GM12878 (cell line): Measurements from ENCODE around the gene SFMBT1. TPM values are rescaled to one million over a fixed set of nuclear protein-coding genes. Genes with fewer than 3 reads are reported as not detected.

Experiments
- ATAC-seq: fragments of 200-7000 bp; cut with Tn5 transposase; 3 replicates; pipeline ENCODE4 v1.9.1; 2020; ENCODE audit warnings: mild to moderate bottlenecking, moderate library complexity
- BruUV-seq: library from RNA; stranded (reverse); fragments of 400-500 nt; replicated peaks from 2 replicates; lab custom pipeline; 2021; lab: Mats Ljungman, UMichigan
- CTCF ChIA-PET: fragments of 300-600 bp; sonication (Branson Sonifier 250); formaldehyde crosslinking; extraction: SDS; loops from one replicate; lab custom pipeline; 2021; ENCODE audit warnings: inconsistent platforms; lab: Yijun Ruan, JAX
- POLR2A ChIA-PET: fragments of 350-600 bp; formaldehyde crosslinking; extraction: SDS; loops from one replicate; lab custom pipeline; 2021; ENCODE audit warnings: inconsistent platforms; lab: Charles Lee
- RAD21 ChIA-PET: fragments of 300-600 bp; sonication (Branson Sonifier 250); formaldehyde crosslinking; loops from one replicate; lab custom pipeline; 2023; ENCODE audit warnings: antibody characterized with exemption; ENCODE audit not compliant: unreplicated experiment; lab: Charles Lee
- SMC1A ChIA-PET: fragments of 300-600 bp; sonication (Branson Sonifier 250); formaldehyde crosslinking; loops from one replicate; lab custom pipeline; 2023; ENCODE audit not compliant: unreplicated experiment, uncharacterized antibody; lab: Charles Lee
- DNase-seq: peaks from one replicate; pipeline ENCODE4 v3.0.0-alpha.2; 2011; ENCODE audit warnings: low read depth, low spot score
- FAIRE-seq: peaks from 3 replicates; lab custom pipeline; 2011; peaks lifted over from hg19 to GRCh38; lab: Jason Lieb, UNC
- H2AFZ ChIP-seq: 2 replicates; pipeline ENCODE4 v1.6.0; 2011; ENCODE audit warnings: low read depth, low read length, control low read depth; ENCODE audit not compliant: control insufficient read depth
- H3K27ac ChIP-seq: 2 replicates; pipeline ENCODE4 v1.5.1; 2011; ENCODE audit warnings: control low read depth; ENCODE audit not compliant: control insufficient read depth, insufficient read depth
- H3K27me3 ChIP-seq, 2 experiments: replicated peaks in 1 of 2; 2 replicates each; pipeline versions ENCODE4 v1.6.0 to v1.6.1; 2011; ENCODE audit warnings: low read length in 1 of 2; ENCODE audit not compliant: control insufficient read depth in 2 of 2, insufficient read depth in 2 of 2
- H3K36me3 ChIP-seq, 2 experiments: 2 replicates each; pipeline ENCODE4 v1.5.1; 2011; ENCODE audit warnings: low read length in 1 of 2; ENCODE audit not compliant: control insufficient read depth in 2 of 2, insufficient read depth in 2 of 2
- H3K4me1 ChIP-seq: 2 replicates; pipeline ENCODE4 v1.6.1; 2011; ENCODE audit warnings: mild to moderate bottlenecking, low read length, moderate library complexity, mixed read lengths; ENCODE audit not compliant: control insufficient read depth, insufficient read depth
- H3K4me2 ChIP-seq: 2 replicates; pipeline ENCODE4 v1.6.0; 2011; ENCODE audit warnings: control low read depth; ENCODE audit not compliant: control insufficient read depth, insufficient read depth
- H3K4me3 ChIP-seq: fragments of 200-600 bp; sonication (generic); 2 replicates; pipeline ENCODE4 v1.5.1; 2016
- H3K79me2 ChIP-seq: 2 replicates; pipeline ENCODE4 v1.6.0; 2011; ENCODE audit warnings: low read length; ENCODE audit not compliant: control insufficient read depth, insufficient read depth
- H3K9ac ChIP-seq: 2 replicates; pipeline ENCODE4 v1.8.0; 2011; ENCODE audit warnings: low read length, control low read depth, mixed read lengths; ENCODE audit not compliant: control insufficient read depth, insufficient read depth
- H3K9me3 ChIP-seq: replicated peaks from 3 replicates; pipeline ENCODE4 v1.5.1; 2011; ENCODE audit warnings: mild to moderate bottlenecking, low read length; ENCODE audit not compliant: control insufficient read depth, insufficient read depth
- H4K20me1 ChIP-seq: 2 replicates; pipeline ENCODE4 v1.6.0; 2011; ENCODE audit not compliant: control insufficient read depth, insufficient read depth
- BACH1 ChIP-seq: fragments of 450-650 bp; IDR thresholded peaks from 2 replicates; pipeline ENCODE4 v1.6.1; 2017; ENCODE audit warnings: mild to moderate bottlenecking, borderline replicate concordance
- SIX5 ChIP-seq: IDR thresholded peaks from 2 replicates; pipeline ENCODE4 v1.6.1; 2011; ENCODE audit warnings: mild to moderate bottlenecking, low read depth, low read length, moderate library complexity; ENCODE audit not compliant: severe bottlenecking
- SMC3 ChIP-seq: IDR thresholded peaks from 2 replicates; pipeline ENCODE4 v1.6.1; 2011; ENCODE audit warnings: low read length, improper control_type of control experiment, borderline replicate concordance
- YY1 ChIP-seq: IDR thresholded peaks from 2 replicates; pipeline ENCODE4 v1.6.1; 2011; ENCODE audit warnings: low read depth, mild to moderate bottlenecking, low read length
- WGBS: methylation state at CpG from one replicate; pipeline ENCODE4 v1.1.6; 2016; ENCODE audit warnings: low lambda C conversion rate; ENCODE audit not compliant: insufficient replicate concordance, insufficient coverage; ENCODE audit errors: missing lambda C conversion rate; 5-methylcytosine and 5-hydroxymethylcytosine counted together
- in situ Hi-C: fragments of 300-500 bp; cut with MboI; formaldehyde crosslinking; loops from 9 replicates; pipeline ENCODE4 v1.14.3; 2018; ENCODE audit warnings: mixed read lengths
- intact Hi-C: fragments of 100-400 bp; cut with micrococcal nuclease; formaldehyde crosslinking; loops from one replicate; pipeline ENCODE4 v1.14.2; 2022; ENCODE audit not compliant: unreplicated experiment
- polyA plus RNA-seq, 11 experiments: library from polyadenylated mRNA; depleted of rRNA in 4 of 11; unstranded in 6 of 11; stranded (reverse) in 5 of 11; fragments of >200 nt; fragmentation: Nextera tagmentation in 4 of 11; fragmentation: Illumina TruSeq in 1 of 11; extraction: Ambion mirVana in 4 of 11; extraction: Trizol in 1 of 11; gene quantifications; 1 replicate in 1 of 11; 2 replicates in 10 of 11; pipeline versions ENCODE4 v1.2.1 to v1.2.3, GENCODE V29; 2011 to 2016; ENCODE audit warnings: inconsistent platforms in 2 of 11, missing spikeins in 2 of 11, low read depth in 1 of 11
- total RNA-seq, 4 experiments: library from RNA; depleted of rRNA in 3 of 4; stranded (reverse); fragments of >200 nt in 3 of 4; fragmentation: Illumina TruSeq in 1 of 4; extraction: Trizol in 1 of 4; gene quantifications; 2 replicates each; pipeline versions ENCODE4 v1.2.1 to v1.2.3, GENCODE V29; 2013 to 2021
- TF ChIP-seq, protein P1 (sequence below): fragments of 450-650 bp; formaldehyde crosslinking; IDR thresholded peaks from 2 replicates; pipeline ENCODE4 v1.4.0; 2020; ENCODE audit warnings: mild to moderate bottlenecking, moderate library complexity

Gene SFMBT1
- total and polyA plus RNA-seq, 10 of the 15 experiments (the other 5 are each of a cell fraction or from before 2014, with no cell fraction given): 3.2 to 19.5 (median 11.4) TPM

DNA sequence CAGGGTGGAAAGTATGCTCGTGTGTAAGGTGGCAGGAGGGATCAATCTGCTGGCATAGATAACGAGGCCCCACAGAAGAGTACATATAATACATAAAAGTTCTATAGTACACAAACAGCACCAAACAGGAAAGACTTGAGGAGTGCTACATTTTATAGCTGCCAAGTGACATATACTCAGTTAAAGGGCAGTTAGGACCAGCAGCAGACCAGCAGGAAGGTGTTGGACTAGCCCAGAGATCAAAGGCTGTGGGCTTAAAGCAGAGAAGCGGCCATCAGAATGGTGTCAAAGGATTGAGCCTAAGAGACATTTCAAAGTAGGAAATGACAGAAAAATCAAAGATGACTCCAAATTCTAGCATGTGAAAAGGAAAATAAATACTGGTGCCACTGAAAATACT is 34.5 kb downstream of the SFMBT1 start (continued):
- TF ChIP-seq, protein P1, sequence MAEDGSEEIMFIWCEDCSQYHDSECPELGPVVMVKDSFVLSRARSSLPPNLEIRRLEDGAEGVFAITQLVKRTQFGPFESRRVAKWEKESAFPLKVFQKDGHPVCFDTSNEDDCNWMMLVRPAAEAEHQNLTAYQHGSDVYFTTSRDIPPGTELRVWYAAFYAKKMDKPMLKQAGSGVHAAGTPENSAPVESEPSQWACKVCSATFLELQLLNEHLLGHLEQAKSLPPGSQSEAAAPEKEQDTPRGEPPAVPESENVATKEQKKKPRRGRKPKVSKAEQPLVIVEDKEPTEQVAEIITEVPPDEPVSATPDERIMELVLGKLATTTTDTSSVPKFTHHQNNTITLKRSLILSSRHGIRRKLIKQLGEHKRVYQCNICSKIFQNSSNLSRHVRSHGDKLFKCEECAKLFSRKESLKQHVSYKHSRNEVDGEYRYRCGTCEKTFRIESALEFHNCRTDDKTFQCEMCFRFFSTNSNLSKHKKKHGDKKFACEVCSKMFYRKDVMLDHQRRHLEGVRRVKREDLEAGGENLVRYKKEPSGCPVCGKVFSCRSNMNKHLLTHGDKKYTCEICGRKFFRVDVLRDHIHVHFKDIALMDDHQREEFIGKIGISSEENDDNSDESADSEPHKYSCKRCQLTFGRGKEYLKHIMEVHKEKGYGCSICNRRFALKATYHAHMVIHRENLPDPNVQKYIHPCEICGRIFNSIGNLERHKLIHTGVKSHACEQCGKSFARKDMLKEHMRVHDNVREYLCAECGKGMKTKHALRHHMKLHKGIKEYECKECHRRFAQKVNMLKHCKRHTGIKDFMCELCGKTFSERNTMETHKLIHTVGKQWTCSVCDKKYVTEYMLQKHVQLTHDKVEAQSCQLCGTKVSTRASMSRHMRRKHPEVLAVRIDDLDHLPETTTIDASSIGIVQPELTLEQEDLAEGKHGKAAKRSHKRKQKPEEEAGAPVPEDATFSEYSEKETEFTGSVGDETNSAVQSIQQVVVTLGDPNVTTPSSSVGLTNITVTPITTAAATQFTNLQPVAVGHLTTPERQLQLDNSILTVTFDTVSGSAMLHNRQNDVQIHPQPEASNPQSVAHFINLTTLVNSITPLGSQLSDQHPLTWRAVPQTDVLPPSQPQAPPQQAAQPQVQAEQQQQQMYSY: no peak
- TF ChIP-seq SIX5: no peak

DNA sequence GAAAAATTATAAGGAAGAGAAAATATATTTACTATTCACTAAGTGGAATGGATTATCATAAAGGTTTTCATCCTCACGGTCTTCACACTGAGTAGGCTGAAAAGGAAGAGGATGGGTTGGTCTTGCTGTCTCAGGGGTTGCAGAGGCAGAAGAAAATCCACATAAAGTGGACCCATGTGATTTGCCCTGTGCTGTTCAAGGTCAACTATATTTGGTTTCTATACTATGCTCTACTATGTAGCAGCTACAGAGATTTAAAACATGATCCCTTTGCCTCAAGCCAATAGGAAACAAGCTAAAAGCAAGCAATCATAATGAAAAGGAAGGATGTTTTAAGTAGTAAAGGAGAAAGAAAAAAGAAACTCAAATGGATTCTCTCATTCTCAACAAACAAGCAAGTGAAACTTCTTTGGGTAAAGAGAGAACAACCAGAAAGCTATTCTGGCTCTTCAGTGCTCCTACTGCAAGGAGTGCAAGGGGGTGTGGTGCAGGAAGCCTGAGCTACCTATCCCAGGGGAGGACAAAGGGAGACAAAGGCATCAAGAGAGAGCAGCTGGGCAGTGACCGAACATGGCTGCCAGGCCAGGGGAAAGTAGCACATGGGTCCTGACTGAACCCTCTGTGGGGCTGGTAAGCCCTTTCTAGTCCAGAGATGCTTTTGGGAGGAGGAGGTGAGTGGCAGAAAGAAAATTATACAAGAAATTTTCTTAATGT is 35.9 kb downstream of the SFMBT1 start:
- Histone ChIP-seq H3K79me2 (peaks cover 3% of the 10 kb centered on the region; the same call in 1 of the 2 replicates), H3K4me1 (peaks cover 14% of the 10 kb centered on the region), H3K9ac (no peak overlapping the region)
- WGBS: 49% methylated on average over 2 of the region's 2 CpGs
- intact Hi-C loops: no loop called here
- TF ChIP-seq YY1: 0 out of 2 replicates have a peak, but pooled peaks have one; percentile 40
- no peak for TF ChIP-seq BACH1
- no peak for TF ChIP-seq SMC3
- TF ChIP-seq, all 136 proteins: peak for 1
- ChIA-PET CTCF (interaction anchor here (1.0 to 1.1 kb wide), 2 partner anchors 21 to 39 kb away, joined by 3 read pairs; no protein-coding TSS in a partner anchor), SMC1A (interaction anchor here (0.6 to 2.0 kb wide), 6 partner anchors 9 to 32 kb away, joined by 3 to 6 read pairs (median 3); no protein-coding TSS in a partner anchor), RAD21 (interaction anchor here (2.2 kb wide), 1 partner anchor 26 kb away, joined by 6 read pairs; no protein-coding TSS in a partner anchor), POLR2A (interaction anchor here (1.2 to 1.3 kb wide), 2 partner anchors 16 to 36 kb away, joined by 3 read pairs; partner anchors contain the start of gene SFMBT1)
- Histone ChIP-seq H3K27ac (no peak overlapping the region), H3K9me3 (no peaks in the 10 kb centered on the region), H4K20me1 (no peaks in the 10 kb centered on the region), H3K27me3 (no peaks in the 10 kb centered on the region), H2AFZ (no peak overlapping the region; the same call in 1 of the 2 replicates), H3K36me3 (no peaks in the 10 kb centered on the region), H3K4me3 (no peak overlapping the region), H3K4me2 (peak overlapping the region; percentile 26; the same call in 1 of the 2 replicates)
- FAIRE-seq: no peak
- peak; percentile 67 for ATAC-seq
- in situ Hi-C loops: no loop called here
- no peak for DNase-seq
- no TSS peak for BruUV-seq
